Epithelial cell of esophagus (primary cell): ENCODE results near the gene AQP3.

Experiments used
- DNase-seq: peaks from one replicate; pipeline ENCODE4 v3.0.0; 2010; ENCODE audit warnings: low read depth
- H3K4me3 ChIP-seq: 2 replicates; pipeline ENCODE4 v1.5.1; 2011; ENCODE audit warnings: mild to moderate bottlenecking, low read length, control low read depth
- TF ChIP-seq, protein P1 (sequence below): IDR thresholded peaks from 2 replicates; pipeline ENCODE4 v1.5.1; 2011; ENCODE audit warnings: low read depth, mild to moderate bottlenecking, low read length, control low read depth, inconsistent platforms; ENCODE audit not compliant: insufficient read depth; ENCODE audit errors: missing control alignments

The AQP3 gene

DNA sequence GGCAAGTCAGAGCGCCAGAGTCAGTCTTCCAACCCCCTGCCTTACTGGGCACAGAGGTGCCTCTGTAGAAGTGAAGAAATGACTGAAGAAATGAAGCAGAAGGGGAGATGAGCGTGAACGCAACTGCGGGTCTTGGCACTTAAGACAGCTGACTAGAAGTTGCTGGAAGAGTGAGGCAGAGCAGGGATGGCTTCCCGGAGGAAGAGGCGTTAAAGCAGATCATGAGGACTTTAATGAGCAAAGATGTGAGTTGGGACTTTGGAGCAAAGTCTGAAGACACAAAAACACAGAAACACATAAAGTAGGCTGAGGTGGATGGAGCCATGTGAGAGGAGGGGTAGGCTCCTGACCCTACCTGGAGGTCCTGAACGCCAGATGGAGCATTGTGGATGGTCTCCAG is 7.2 kb downstream of the AQP3 start:
- H3K4me3 ChIP-seq: no peak overlapping the region
- TF ChIP-seq, protein P1, sequence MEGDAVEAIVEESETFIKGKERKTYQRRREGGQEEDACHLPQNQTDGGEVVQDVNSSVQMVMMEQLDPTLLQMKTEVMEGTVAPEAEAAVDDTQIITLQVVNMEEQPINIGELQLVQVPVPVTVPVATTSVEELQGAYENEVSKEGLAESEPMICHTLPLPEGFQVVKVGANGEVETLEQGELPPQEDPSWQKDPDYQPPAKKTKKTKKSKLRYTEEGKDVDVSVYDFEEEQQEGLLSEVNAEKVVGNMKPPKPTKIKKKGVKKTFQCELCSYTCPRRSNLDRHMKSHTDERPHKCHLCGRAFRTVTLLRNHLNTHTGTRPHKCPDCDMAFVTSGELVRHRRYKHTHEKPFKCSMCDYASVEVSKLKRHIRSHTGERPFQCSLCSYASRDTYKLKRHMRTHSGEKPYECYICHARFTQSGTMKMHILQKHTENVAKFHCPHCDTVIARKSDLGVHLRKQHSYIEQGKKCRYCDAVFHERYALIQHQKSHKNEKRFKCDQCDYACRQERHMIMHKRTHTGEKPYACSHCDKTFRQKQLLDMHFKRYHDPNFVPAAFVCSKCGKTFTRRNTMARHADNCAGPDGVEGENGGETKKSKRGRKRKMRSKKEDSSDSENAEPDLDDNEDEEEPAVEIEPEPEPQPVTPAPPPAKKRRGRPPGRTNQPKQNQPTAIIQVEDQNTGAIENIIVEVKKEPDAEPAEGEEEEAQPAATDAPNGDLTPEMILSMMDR: no peak
- DNase-seq: no peak

DNA sequence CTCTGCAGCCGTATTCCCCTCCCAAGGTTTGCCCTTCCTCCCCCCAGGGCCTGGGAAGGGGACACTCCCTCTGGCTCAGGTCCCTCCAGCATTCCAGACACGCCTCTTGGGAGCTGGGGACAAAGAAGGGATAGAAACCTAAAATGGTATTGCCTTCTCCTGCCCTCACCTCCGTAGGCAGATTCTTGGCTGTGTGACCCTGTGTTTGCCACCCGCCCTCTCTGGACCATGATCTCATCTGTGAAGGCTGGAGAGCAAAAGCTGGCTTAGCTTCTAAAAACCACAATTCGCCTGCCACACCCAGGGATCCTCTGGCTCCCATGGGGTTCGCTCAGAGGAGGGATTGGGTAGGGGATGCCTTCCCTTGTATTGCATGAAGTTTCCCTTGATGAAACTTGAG is 7.7 kb downstream of the AQP3 start:
- DNase-seq: no peak
- no peak overlapping the region for H3K4me3 ChIP-seq
- TF ChIP-seq, protein P1: no peak

DNA sequence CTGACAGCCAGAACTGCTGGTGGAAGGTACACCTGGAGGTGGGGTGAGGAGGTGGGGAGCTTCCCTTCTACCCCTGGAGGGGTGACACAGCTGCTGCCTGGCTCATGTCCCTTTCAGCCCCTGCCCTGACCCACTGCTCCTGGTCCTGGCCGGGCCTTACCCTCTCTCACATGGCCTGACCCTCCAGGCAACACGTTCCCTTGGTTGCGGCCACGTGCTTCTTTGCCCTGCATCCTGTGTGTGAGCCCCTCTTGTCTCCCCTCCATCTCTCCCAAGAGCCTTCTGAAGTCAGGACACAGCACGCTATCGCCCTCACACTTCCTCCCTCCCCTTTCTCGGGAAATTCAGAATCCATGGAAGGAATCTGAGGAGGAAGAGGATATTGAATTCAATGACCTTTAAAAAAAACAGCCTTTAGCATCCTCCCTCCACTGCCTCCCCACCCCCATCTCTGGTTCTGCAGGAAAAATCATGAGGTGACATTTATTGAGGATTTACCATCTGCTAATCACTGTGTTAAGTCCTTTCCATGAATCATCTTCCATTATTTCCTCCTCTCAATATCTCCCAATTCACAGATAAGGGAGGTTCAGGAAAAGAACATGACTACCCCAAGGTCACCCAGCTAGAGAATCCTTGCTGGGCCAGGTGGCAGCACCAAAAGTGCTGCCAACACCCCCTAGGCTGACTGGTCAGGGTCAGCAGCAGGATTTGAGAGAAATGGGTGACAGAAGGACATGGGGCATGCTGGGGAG is 8.3 kb downstream of the AQP3 start:
- no peak for DNase-seq
- H3K4me3 ChIP-seq: no peak overlapping the region
- TF ChIP-seq, protein P1: no peak

DNA sequence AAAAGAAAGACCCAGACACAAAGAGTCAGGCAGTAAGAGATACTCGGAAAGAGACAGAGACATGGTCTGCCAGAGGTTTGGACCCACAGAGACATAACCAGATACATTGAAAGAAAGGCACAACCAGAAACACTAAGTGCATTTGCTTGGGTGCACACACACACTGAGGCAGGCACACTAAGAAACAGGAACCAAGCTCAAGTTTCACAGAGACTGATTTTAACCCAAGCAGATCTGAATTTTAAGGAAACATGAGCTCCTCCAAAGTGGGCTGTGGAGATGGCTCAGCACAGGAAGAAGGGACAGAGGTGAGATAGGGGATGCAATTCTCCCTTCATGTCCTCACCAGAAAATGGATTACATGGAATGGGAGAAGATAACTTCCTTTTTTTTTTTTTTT is 9.5 kb downstream of the AQP3 start:
- H3K4me3 ChIP-seq: no peak overlapping the region
- TF ChIP-seq, protein P1: no peak
- no peak for DNase-seq

DNA sequence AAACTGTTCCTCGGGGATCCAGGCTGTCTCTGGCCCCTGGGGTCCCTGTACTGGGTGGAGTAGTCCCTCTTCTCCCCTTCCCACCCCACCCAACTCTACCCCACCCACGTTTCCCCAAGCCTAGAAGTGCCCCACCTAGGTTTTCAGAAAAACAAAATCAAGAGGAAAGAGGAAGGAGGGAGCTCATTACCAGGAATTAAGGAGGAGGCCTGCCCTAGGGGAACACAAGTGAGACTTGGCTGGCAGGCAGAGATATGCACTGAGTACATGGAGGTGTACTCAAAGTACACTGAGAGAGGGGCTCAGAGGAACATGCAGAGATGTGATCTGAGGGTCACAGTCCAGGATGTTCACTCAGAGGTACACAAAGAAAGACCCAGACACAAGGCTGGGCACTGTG is 10.2 kb downstream of the AQP3 start:
- no peak overlapping the region for H3K4me3 ChIP-seq
- DNase-seq: no peak
- TF ChIP-seq, protein P1: no peak

DNA sequence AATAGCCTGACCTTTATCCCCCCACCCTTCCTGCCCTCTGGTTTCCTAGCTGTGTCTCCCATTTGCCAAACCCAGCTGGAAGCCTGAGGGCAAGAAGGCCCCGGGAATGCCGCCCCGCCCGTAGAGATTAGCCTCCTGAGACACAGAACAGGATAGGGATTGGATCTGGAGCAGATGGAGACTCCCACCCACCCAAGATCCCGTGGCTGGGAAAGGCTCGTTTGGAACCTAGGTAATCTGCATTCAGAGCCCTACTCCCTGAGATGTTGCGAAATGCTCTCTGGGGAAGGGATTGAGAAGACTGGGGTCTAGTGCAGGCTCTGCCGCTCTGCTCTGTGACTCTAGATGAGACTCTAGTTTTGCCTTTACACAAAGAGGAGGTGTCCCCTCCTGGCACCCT is 10.9 kb downstream of the AQP3 start:
- TF ChIP-seq, protein P1: no peak
- no peak for DNase-seq
- H3K4me3 ChIP-seq: no peak overlapping the region

DNA sequence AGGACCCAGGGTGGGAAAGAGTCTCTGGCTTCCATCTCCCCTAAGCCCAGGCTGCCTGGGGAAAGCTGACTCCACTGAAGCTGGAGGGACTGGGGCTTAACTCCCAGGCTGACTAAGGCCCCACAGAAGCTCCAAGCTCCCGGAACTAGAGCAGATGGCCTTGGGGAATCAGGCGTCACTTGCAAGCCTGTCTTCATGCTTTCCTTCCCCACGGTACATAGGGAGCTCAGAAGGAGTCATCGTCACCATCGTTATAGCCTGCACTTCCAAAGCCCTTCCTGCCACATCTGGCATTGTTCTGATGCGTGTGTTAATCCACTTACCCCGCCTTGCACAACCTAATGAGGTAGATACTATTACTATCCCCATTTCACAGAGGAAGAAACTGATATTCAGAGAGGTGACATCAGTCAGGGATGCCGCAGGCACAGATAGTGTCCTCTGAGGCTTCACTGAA is 11.5 kb downstream of the AQP3 start:
- no peak overlapping the region for H3K4me3 ChIP-seq
- TF ChIP-seq, protein P1: no peak
- DNase-seq: no peak
